Keratinocyte (primary cell): ENCODE measurements around the gene BTBD17. TPM values are rescaled to one million over a fixed set of nuclear protein-coding genes. Genes with fewer than 3 reads are reported as not detected.

Experiments
- DNase-seq: peaks from one replicate; pipeline ENCODE4 v3.0.0-alpha.2; 2011; ENCODE audit warnings: low read depth, missing footprints, low spot score
- FAIRE-seq: peaks from 2 replicates; lab custom pipeline; 2011; peaks lifted over from hg19 to GRCh38; lab: Jason Lieb, UNC
- H2AFZ ChIP-seq: 2 replicates; pipeline ENCODE4 v1.6.0; 2012; ENCODE audit warnings: low read length, control low read depth, inconsistent platforms; ENCODE audit not compliant: control insufficient read depth
- H3K27ac ChIP-seq: 2 replicates; pipeline ENCODE4 v1.5.1; 2011; ENCODE audit warnings: low read length; ENCODE audit not compliant: control insufficient read depth, insufficient read depth
- H3K27me3 ChIP-seq: 3 replicates; pipeline ENCODE4 v1.6.0; 2011; ENCODE audit warnings: low read length; ENCODE audit not compliant: control insufficient read depth, insufficient read depth; ENCODE audit errors: extremely low read depth
- H3K36me3 ChIP-seq, 2 experiments: 2 replicates in 1 of 2; 3 replicates in 1 of 2; pipeline ENCODE4 v1.5.1; 2011; ENCODE audit warnings: low read length in 2 of 2, mild to moderate bottlenecking in 1 of 2; ENCODE audit not compliant: control insufficient read depth in 2 of 2, insufficient read depth in 2 of 2; ENCODE audit errors: extremely low read depth in 1 of 2
- H3K4me1 ChIP-seq: 3 replicates; pipeline ENCODE4 v1.5.1; 2011; ENCODE audit warnings: low read length; ENCODE audit not compliant: control insufficient read depth, insufficient read depth; ENCODE audit errors: extremely low read depth
- H3K4me2 ChIP-seq: 3 replicates; pipeline ENCODE4 v1.6.0; 2011; ENCODE audit warnings: low read depth, low read length; ENCODE audit not compliant: control insufficient read depth, insufficient read depth; ENCODE audit errors: extremely low read depth
- H3K4me3 ChIP-seq, 3 experiments: fragments of 200-600 bp in 1 of 3; sonication (generic) in 1 of 3; 2 replicates in 2 of 3; 3 replicates in 1 of 3; pipeline ENCODE4 v1.5.1; 2011 to 2016; ENCODE audit warnings: low read length in 3 of 3, mild to moderate bottlenecking in 3 of 3, control low read depth in 2 of 3, inconsistent platforms in 1 of 3, low read depth in 1 of 3, mixed read lengths in 1 of 3, mixed run types in 1 of 3, moderate library complexity in 1 of 3; ENCODE audit not compliant: control insufficient read depth in 2 of 3, insufficient read depth in 2 of 3; ENCODE audit errors: extremely low read depth in 1 of 3
- H3K79me2 ChIP-seq: 2 replicates; pipeline ENCODE4 v1.6.0; 2012; ENCODE audit warnings: low read length; ENCODE audit not compliant: control insufficient read depth, insufficient read depth
- H3K9ac ChIP-seq: 3 replicates; pipeline ENCODE4 v1.6.0; 2011; ENCODE audit warnings: low read length; ENCODE audit not compliant: control insufficient read depth, insufficient read depth; ENCODE audit errors: extremely low read depth
- H3K9me1 ChIP-seq: 3 replicates; pipeline ENCODE4 v1.6.0; 2011; ENCODE audit warnings: low read length; ENCODE audit not compliant: control insufficient read depth, insufficient read depth; ENCODE audit errors: extremely low read depth
- H3K9me3 ChIP-seq: 2 replicates; pipeline ENCODE4 v1.5.1; 2012; ENCODE audit warnings: low read depth, low read length; ENCODE audit not compliant: control insufficient read depth
- H4K20me1 ChIP-seq: 3 replicates; pipeline ENCODE4 v1.6.0; 2011; ENCODE audit warnings: low read length; ENCODE audit not compliant: control insufficient read depth, insufficient read depth; ENCODE audit errors: extremely low read depth
- CTCF ChIP-seq, 3 experiments: IDR thresholded peaks in 1 of 3; conservative IDR thresholded peaks in 1 of 3; optimal IDR thresholded peaks in 1 of 3; 2 replicates in 2 of 3; 3 replicates in 1 of 3; pipeline versions ENCODE3 to v1.5.1; 2011; ENCODE audit warnings: low read length in 3 of 3, mild to moderate bottlenecking in 3 of 3, moderate library complexity in 2 of 3, control low read depth in 1 of 3, inconsistent platforms in 1 of 3; ENCODE audit not compliant: insufficient read depth in 2 of 3; ENCODE audit errors: extremely low read depth in 1 of 3
- EZH2 ChIP-seq: IDR thresholded peaks from one replicate; pipeline ENCODE4 v1.6.1; 2012; ENCODE audit warnings: inconsistent platforms, mild to moderate bottlenecking, low read length, moderate library complexity
- dilution Hi-C: fragments of 300-500 bp; cut with MboI; formaldehyde crosslinking; loops from one replicate; pipeline ENCODE4 v1.7.0; 2020; ENCODE audit warnings: low sequenced_read_pairs; ENCODE audit not compliant: extremely low pct_ligation_motif_present
- polyA plus RNA-seq, 5 experiments: library from polyadenylated mRNA; depleted of rRNA in 3 of 5; stranded (reverse) in 3 of 5; stranded (forward) in 1 of 5; unstranded in 1 of 5; fragments of >200 nt; gene quantifications; 1 replicate in 1 of 5; 2 replicates in 3 of 5; 3 replicates in 1 of 5; pipeline versions ENCODE4 v1.2.1 to v1.2.3, GENCODE V29; 2011 to 2012; ENCODE audit warnings: missing spikeins in 2 of 5, low read depth in 1 of 5, low replicate concordance in 1 of 5

BTBD17 gene
- polyA plus RNA-seq, 1 donor (not counting 4 experiments of a cell fraction or from before 2014, with no cell fraction given) = not detected

- H2AFZ ChIP-seq = no peak overlapping the region
- H3K4me2 ChIP-seq = no peak overlapping the region
- no peaks in the 10 kb centered on the region for H3K9me3 ChIP-seq
- no peak overlapping the region for H3K9ac ChIP-seq
- no peaks in the 10 kb centered on the region for H4K20me1 ChIP-seq
- no peaks in the 10 kb centered on the region for H3K4me1 ChIP-seq
- no peaks in the 10 kb centered on the region for H3K79me2 ChIP-seq
- TF ChIP-seq CTCF (optimal IDR thresholded peaks at IDR 0.05 in 1 of 3, IDR thresholded peaks at IDR 0.05 in 1 of 3, conservative IDR thresholded peaks at IDR 0.05 in 1 of 3; ENCODE audit: extremely low read depth in 1 of 3, insufficient read depth in 2 of 3, low read length in 3 of 3) (peak in 1 of 3 experiments; percentile 16), EZH2 (no peak)
- H3K4me3 ChIP-seq = no peak overlapping the region
- dilution Hi-C loops = no loop called here
- H3K27ac ChIP-seq = no peak overlapping the region
- FAIRE-seq = no peak
- H3K36me3 ChIP-seq = no peaks in the 10 kb centered on the region
- H3K27me3 ChIP-seq = peaks cover 57% of the 10 kb centered on the region
- H3K9me1 ChIP-seq = no peaks in the 10 kb centered on the region
- no peak for DNase-seq
These were observed 10.0 kb downstream of the BTBD17 start for GRCh38 chr17:74351552-74352210.

GRCh38 chr17:74350486-74350885, 11.2 kb downstream of the BTBD17 start:
- Histone ChIP-seq H2AFZ (no peak overlapping the region), H3K9me1 (no peaks in the 10 kb centered on the region), H3K9ac (no peak overlapping the region), H3K36me3 (no peaks in the 10 kb centered on the region), H3K27ac (no peak overlapping the region), H3K27me3 (peaks cover 45% of the 10 kb centered on the region), H3K9me3 (no peaks in the 10 kb centered on the region), H3K4me2 (no peak overlapping the region), H3K4me1 (peaks cover 9% of the 10 kb centered on the region), H3K79me2 (no peaks in the 10 kb centered on the region), H3K4me3 (no peak overlapping the region), H4K20me1 (no peaks in the 10 kb centered on the region)
- DNase-seq (no peak), FAIRE-seq (no peak)
- TF ChIP-seq EZH2 (no peak), CTCF (optimal IDR thresholded peaks at IDR 0.05 in 1 of 3, IDR thresholded peaks at IDR 0.05 in 1 of 3, conservative IDR thresholded peaks at IDR 0.05 in 1 of 3; ENCODE audit: extremely low read depth in 1 of 3, insufficient read depth in 2 of 3, low read length in 3 of 3) (no peak)
- dilution Hi-C loops = no loop called here
